ENCODE measurements around the gene PRKG1.

Gene PRKG1

GRCh38 chr10:51606825-51607462 lies 532.7 kb downstream of the PRKG1 start:
- H3K27me3 ChIP-seq (ENCODE audit: control insufficient read depth, insufficient read depth, low read length), result no peaks in the 10 kb centered on the region
- no peaks in the 10 kb centered on the region for H3K36me3 ChIP-seq (ENCODE audit: control insufficient read depth, insufficient read depth, low read length)
- no peak overlapping the region for H3K4me3 ChIP-seq (ENCODE audit: low read depth, low read length)
- peaks cover 4% of the 10 kb centered on the region for H3K4me1 ChIP-seq (ENCODE audit: control insufficient read depth, insufficient read depth, low read length)
- no peak overlapping the region for H3K9ac ChIP-seq (ENCODE audit: low read depth, low read length)
- no peaks in the 10 kb centered on the region for H3K9me3 ChIP-seq (ENCODE audit: control insufficient read depth, insufficient read depth, low read length)

DNA sequence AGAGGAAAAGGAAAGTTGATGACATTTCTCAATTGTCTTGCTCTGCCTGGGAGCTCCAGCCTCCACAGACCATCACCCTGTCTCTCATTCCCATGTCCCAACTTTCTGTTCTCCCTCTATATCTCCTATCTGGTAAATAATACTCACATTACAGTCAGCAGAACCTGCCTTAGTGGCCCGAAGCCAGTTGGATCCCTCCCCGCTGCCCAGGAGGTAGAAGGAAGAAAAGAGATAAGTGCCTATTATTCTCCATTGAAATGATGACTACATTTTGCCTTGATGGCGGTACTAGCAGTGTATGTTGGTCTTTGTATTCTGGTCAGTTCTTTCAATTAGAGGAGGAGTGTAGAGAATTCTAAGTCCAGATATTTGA lies 533.2 kb downstream of the PRKG1 start:
- Histone ChIP-seq H3K4me1 (ENCODE audit: control insufficient read depth, insufficient read depth, low read length) (peaks cover 4% of the 10 kb centered on the region), H3K9ac (ENCODE audit: low read depth, low read length) (no peak overlapping the region), H3K4me3 (ENCODE audit: low read depth, low read length) (no peak overlapping the region), H3K27me3 (ENCODE audit: control insufficient read depth, insufficient read depth, low read length) (no peaks in the 10 kb centered on the region), H3K9me3 (ENCODE audit: control insufficient read depth, insufficient read depth, low read length) (no peaks in the 10 kb centered on the region), H3K36me3 (ENCODE audit: control insufficient read depth, insufficient read depth, low read length) (no peaks in the 10 kb centered on the region)

- Histone ChIP-seq H3K27me3 (ENCODE audit: control insufficient read depth, insufficient read depth, low read length) (no peaks in the 10 kb centered on the region), H3K4me1 (ENCODE audit: control insufficient read depth, insufficient read depth, low read length) (peaks cover 4% of the 10 kb centered on the region), H3K9ac (ENCODE audit: low read depth, low read length) (no peak overlapping the region), H3K4me3 (ENCODE audit: low read depth, low read length) (no peak overlapping the region), H3K36me3 (ENCODE audit: control insufficient read depth, insufficient read depth, low read length) (no peaks in the 10 kb centered on the region), H3K9me3 (ENCODE audit: control insufficient read depth, insufficient read depth, low read length) (no peaks in the 10 kb centered on the region)
Observed at GRCh38 chr10:51608211-51608610, 533.9 kb downstream of the PRKG1 start.

GRCh38 chr10:51615764-51616298 lies 541.5 kb downstream of the PRKG1 start:
- Histone ChIP-seq H3K4me3 (ENCODE audit: low read depth, low read length) (no peak overlapping the region), H3K27me3 (ENCODE audit: control insufficient read depth, insufficient read depth, low read length) (no peaks in the 10 kb centered on the region), H3K9ac (ENCODE audit: low read depth, low read length) (no peak overlapping the region), H3K36me3 (ENCODE audit: control insufficient read depth, insufficient read depth, low read length) (no peaks in the 10 kb centered on the region), H3K4me1 (ENCODE audit: control insufficient read depth, insufficient read depth, low read length) (peaks cover 7% of the 10 kb centered on the region), H3K9me3 (ENCODE audit: control insufficient read depth, insufficient read depth, low read length) (no peaks in the 10 kb centered on the region)

DNA sequence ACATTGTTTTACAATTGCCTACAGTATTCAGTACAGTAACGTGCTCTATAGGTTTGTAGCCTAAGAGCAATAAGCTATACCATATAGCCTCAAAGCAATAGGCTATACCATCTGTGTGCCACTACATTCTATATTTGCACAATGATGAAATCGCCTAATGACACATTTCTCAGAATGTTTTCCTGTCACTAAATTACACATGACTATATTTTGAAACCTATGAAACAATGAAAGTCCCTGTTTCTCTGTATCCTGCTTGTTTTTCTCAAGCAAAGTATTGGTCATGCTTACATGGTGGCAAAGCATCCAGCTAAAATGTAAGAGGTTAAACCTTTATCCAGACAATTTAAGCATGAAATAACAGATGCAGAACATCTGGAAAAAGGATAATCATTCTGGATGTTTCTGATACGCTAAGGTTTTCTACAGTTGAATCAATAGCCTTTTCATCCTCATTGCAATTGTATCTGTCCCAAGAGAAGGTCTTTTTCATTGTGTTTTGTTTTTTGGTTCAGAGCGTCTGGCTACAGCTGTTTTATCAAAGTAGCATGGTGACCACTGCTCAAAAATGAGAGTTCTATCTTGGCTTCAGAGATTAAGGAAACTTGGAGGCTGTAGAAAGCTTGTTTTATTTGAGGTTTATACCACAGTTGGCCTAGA lies 543.4 kb downstream of the PRKG1 start:
- Histone ChIP-seq H3K9me3 (ENCODE audit: control insufficient read depth, insufficient read depth, low read length) (no peaks in the 10 kb centered on the region), H3K4me1 (ENCODE audit: control insufficient read depth, insufficient read depth, low read length) (peaks cover 7% of the 10 kb centered on the region), H3K4me3 (ENCODE audit: low read depth, low read length) (no peak overlapping the region), H3K27me3 (ENCODE audit: control insufficient read depth, insufficient read depth, low read length) (no peaks in the 10 kb centered on the region), H3K9ac (ENCODE audit: low read depth, low read length) (no peak overlapping the region), H3K36me3 (ENCODE audit: control insufficient read depth, insufficient read depth, low read length) (no peaks in the 10 kb centered on the region)

- H3K36me3 ChIP-seq (ENCODE audit: control insufficient read depth, insufficient read depth, low read length), result no peaks in the 10 kb centered on the region
- no peak overlapping the region for H3K4me3 ChIP-seq (ENCODE audit: low read depth, low read length)
- H3K4me1 ChIP-seq (ENCODE audit: control insufficient read depth, insufficient read depth, low read length), result peaks cover 7% of the 10 kb centered on the region
- H3K9ac ChIP-seq (ENCODE audit: low read depth, low read length), result no peak overlapping the region
- no peaks in the 10 kb centered on the region for H3K9me3 ChIP-seq (ENCODE audit: control insufficient read depth, insufficient read depth, low read length)
- H3K27me3 ChIP-seq (ENCODE audit: control insufficient read depth, insufficient read depth, low read length), result no peaks in the 10 kb centered on the region
Observed at GRCh38 chr10:51619365-51619764, 545.1 kb downstream of the PRKG1 start.

- Histone ChIP-seq H3K9ac (ENCODE audit: low read depth, low read length) (no peak overlapping the region), H3K4me3 (ENCODE audit: low read depth, low read length) (no peak overlapping the region), H3K4me1 (ENCODE audit: control insufficient read depth, insufficient read depth, low read length) (peaks cover 7% of the 10 kb centered on the region), H3K36me3 (ENCODE audit: control insufficient read depth, insufficient read depth, low read length) (no peaks in the 10 kb centered on the region), H3K9me3 (ENCODE audit: control insufficient read depth, insufficient read depth, low read length) (no peaks in the 10 kb centered on the region), H3K27me3 (ENCODE audit: control insufficient read depth, insufficient read depth, low read length) (no peaks in the 10 kb centered on the region)
Observed at GRCh38 chr10:51620131-51620530, 545.8 kb downstream of the PRKG1 start.

- H3K4me1 ChIP-seq (ENCODE audit: control insufficient read depth, insufficient read depth, low read length), result peaks cover 6% of the 10 kb centered on the region
Observed at GRCh38 chr10:51624013-51624412, 549.7 kb downstream of the PRKG1 start.

DNA sequence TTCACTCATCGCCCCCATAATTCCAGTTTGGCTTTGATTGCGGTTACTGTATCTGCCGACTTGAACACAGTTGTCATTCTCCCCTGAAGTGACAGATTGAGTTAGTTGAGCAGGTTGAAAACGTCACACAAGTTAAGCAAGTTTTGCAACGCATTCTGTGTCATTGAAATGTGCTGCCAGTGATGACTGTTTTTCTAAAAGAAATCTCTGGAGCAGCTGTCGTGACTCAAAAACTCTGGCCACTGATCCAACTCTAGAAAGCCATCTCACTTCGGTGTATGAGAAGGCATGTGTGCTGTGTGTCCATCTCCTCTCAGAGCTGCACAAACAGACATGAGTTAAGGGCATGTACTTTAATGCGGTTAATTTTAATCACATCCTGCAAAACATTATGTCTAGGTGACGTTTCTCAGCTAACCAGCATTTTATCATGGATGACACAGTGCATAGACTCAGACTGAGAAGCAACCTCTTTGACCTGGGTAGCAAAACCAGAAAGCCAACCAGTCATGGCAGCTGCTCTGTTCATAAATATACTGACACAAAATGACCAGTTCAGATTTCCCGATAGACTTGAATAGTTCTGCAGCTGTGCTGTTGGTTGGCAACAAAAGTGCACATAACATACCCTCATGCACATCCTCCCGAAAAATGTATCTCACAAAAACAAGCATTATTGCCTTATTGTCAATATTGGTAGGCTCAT lies 555.8 kb downstream of the PRKG1 start:
- Histone ChIP-seq H3K36me3 (ENCODE audit: control insufficient read depth, insufficient read depth, low read length) (no peaks in the 10 kb centered on the region), H3K4me1 (ENCODE audit: control insufficient read depth, insufficient read depth, low read length) (no peaks in the 10 kb centered on the region), H3K9me3 (ENCODE audit: control insufficient read depth, insufficient read depth, low read length) (no peaks in the 10 kb centered on the region), H3K9ac (ENCODE audit: low read depth, low read length) (no peak overlapping the region), H3K27me3 (ENCODE audit: control insufficient read depth, insufficient read depth, low read length) (no peaks in the 10 kb centered on the region), H3K4me3 (ENCODE audit: low read depth, low read length) (no peak overlapping the region)

More at GRCh38 chr10:51624013-51624412, 549.7 kb downstream of the PRKG1 start:
- no peaks in the 10 kb centered on the region for H3K36me3 ChIP-seq (ENCODE audit: control insufficient read depth, insufficient read depth, low read length)
- H3K27me3 ChIP-seq (ENCODE audit: control insufficient read depth, insufficient read depth, low read length), result no peaks in the 10 kb centered on the region
- H3K4me3 ChIP-seq (ENCODE audit: low read depth, low read length), result no peak overlapping the region
- no peaks in the 10 kb centered on the region for H3K9me3 ChIP-seq (ENCODE audit: control insufficient read depth, insufficient read depth, low read length)
- no peak overlapping the region for H3K9ac ChIP-seq (ENCODE audit: low read depth, low read length)

DNA sequence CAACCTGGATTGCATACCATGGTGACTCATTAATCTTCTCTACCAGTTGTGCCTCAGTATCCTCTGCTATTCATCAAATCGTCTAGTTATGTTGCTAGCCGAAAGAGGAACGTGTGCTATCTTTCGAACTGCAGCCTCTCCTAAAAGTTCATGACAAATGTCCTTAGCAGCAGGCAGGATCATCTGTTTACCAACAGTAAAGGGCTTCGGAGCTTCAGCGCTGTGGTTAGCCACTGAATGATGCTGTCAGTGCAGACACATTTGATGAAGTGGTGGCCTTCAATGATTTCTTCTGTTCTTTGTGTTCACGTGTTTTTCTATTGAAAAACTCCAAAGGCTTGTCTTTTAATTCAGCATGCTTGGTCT lies 556.3 kb downstream of the PRKG1 start:
- Histone ChIP-seq H3K4me3 (ENCODE audit: low read depth, low read length) (no peak overlapping the region), H3K9ac (ENCODE audit: low read depth, low read length) (no peak overlapping the region), H3K27me3 (ENCODE audit: control insufficient read depth, insufficient read depth, low read length) (no peaks in the 10 kb centered on the region), H3K4me1 (ENCODE audit: control insufficient read depth, insufficient read depth, low read length) (no peaks in the 10 kb centered on the region), H3K36me3 (ENCODE audit: control insufficient read depth, insufficient read depth, low read length) (no peaks in the 10 kb centered on the region), H3K9me3 (ENCODE audit: control insufficient read depth, insufficient read depth, low read length) (no peaks in the 10 kb centered on the region)

- Histone ChIP-seq H3K4me3 (ENCODE audit: low read depth, low read length) (no peak overlapping the region), H3K9ac (ENCODE audit: low read depth, low read length) (no peak overlapping the region), H3K4me1 (ENCODE audit: control insufficient read depth, insufficient read depth, low read length) (no peaks in the 10 kb centered on the region), H3K27me3 (ENCODE audit: control insufficient read depth, insufficient read depth, low read length) (no peaks in the 10 kb centered on the region), H3K36me3 (ENCODE audit: control insufficient read depth, insufficient read depth, low read length) (no peaks in the 10 kb centered on the region), H3K9me3 (ENCODE audit: control insufficient read depth, insufficient read depth, low read length) (no peaks in the 10 kb centered on the region)
Observed at GRCh38 chr10:51635436-51635835, 561.1 kb downstream of the PRKG1 start.

DNA sequence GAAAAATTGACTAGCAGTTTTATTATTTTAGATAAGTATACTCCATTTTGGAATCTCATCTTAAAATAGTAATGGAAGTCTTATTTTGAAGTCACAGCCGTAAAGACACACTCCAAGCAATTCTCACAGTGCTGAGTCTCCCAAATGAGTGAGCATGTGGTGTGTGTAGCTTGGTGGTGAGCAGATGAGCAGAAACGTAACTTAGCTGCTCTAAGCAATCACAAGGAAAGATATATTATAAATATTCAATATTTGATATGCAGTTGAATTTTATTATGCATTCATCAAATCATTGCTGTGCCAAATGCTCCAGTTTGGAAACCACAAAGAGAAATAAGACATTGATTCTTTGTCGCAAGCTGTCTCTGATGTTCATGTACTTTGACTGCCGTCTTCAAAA lies 563.9 kb downstream of the PRKG1 start:
- no peaks in the 10 kb centered on the region for H3K9me3 ChIP-seq (ENCODE audit: control insufficient read depth, insufficient read depth, low read length)
- no peaks in the 10 kb centered on the region for H3K4me1 ChIP-seq (ENCODE audit: control insufficient read depth, insufficient read depth, low read length)
- H3K36me3 ChIP-seq (ENCODE audit: control insufficient read depth, insufficient read depth, low read length), result no peaks in the 10 kb centered on the region
- no peaks in the 10 kb centered on the region for H3K27me3 ChIP-seq (ENCODE audit: control insufficient read depth, insufficient read depth, low read length)
- H3K4me3 ChIP-seq (ENCODE audit: low read depth, low read length), result no peak overlapping the region
- no peak overlapping the region for H3K9ac ChIP-seq (ENCODE audit: low read depth, low read length)
